GM18907 (cell line): ENCODE data around the gene VCY1B.
"Not testable (repeated sequence)": the region's sequence is repeated elsewhere in the genome, so short reads cannot be mapped to it uniquely, and the experiment has no call there.

Experiments used
- ATAC-seq: cut with Tn5 transposase; IDR thresholded peaks from one replicate; pipeline ENCODE4 v1.9.1; 2021; ENCODE audit warnings: mild to moderate bottlenecking, moderate library complexity; ENCODE audit not compliant: unreplicated experiment

VCY1B gene

DNA sequence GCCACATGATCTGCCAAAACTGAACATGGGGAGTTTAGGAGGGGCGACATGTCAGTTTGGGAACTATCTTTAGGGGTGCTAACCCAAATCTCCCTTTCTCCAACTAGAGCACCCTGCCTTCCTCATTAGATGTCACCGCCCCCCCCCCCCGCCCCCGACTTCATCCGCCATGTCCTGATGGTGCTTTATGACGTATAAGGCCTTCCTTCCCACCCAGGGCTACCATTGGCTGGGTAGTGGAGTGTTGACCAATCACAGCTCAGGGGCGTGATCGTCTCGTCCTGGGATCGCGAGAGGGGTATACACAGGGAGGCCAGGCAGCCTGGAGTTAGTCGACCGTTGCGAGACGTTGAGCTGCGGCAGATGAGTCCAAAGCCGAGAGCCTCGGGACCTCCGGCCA, at the start of gene VCY1B:
Gene VCY1B (plus strand): TSS at position 301 of the 400 bp plus-strand sequence. CDS start 63 bp downstream, at position 364.
- ATAC-seq: not testable (repeated sequence)

DNA sequence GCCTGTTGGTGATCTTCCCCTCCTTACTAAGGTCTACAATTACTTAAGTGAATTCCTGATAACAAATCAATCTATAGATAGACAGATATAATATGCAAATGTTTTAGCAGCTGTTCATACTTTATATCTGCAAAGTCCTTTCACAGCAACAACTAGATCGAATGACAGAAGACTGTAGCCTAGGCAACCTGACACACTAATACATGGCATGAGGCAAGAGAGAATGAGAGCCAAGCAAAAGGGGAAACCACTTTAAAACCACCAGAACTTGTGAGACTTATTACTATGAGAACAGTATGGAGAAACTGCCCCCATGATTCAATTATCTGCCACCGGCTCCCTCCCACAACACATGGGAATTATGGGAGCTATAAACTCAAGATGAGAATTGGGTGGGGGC, 44.1 kb upstream of the VCY1B start:
- ATAC-seq: not testable (repeated sequence)

- ATAC-seq: not testable (repeated sequence)
Observed at GRCh38 chrY:14030395-14030794, 25.6 kb upstream of the VCY1B start.

DNA sequence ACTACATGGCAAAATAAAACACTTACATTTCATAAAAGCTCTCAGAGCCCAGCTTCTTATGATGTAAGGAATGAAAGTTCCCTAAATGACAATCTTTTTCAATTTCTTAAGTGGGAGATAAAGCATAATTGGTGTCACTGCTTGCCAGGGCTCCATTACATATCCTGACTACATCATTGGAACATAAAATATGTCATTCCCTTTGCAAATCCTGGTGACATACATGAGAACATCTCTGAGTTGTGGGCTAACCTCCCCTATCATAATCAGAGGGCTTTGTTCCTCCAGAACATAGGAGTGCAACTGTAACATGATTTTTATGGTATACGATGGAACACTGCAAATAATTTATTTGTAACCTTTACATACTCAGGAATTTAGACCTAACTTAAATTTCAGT, 29.9 kb downstream of the VCY1B start:
- ATAC-seq: no peak
